Muscle of leg (tissue), 11 donors: ENCODE measurements around the gene ODC1. TPM values are rescaled to one million over a fixed set of nuclear protein-coding genes. Genes with fewer than 3 reads are reported as not detected.
"Not testable (repeated sequence)": the region's sequence is repeated elsewhere in the genome, so short reads cannot be mapped to it uniquely, and the experiment has no call there.

Experiments used
- DNase-seq: peaks from one replicate; pipeline ENCODE4 v3.0.0; 2013
- H3K27ac ChIP-seq: one replicate; pipeline ENCODE4 v1.5.1; 2013; ENCODE audit warnings: mild to moderate bottlenecking, low read length, control low read depth
- H3K27me3 ChIP-seq: one replicate; pipeline ENCODE4 v1.6.1; 2013; ENCODE audit warnings: low read length; ENCODE audit not compliant: control insufficient read depth, insufficient read depth
- H3K36me3 ChIP-seq: one replicate; pipeline ENCODE4 v1.6.1; 2013; ENCODE audit warnings: low read length; ENCODE audit not compliant: control insufficient read depth, insufficient read depth
- H3K4me1 ChIP-seq: one replicate; pipeline ENCODE4 v1.6.1; 2013; ENCODE audit warnings: low read length; ENCODE audit not compliant: control insufficient read depth, insufficient read depth
- H3K4me3 ChIP-seq: one replicate; pipeline ENCODE4 v1.5.1; 2013; ENCODE audit warnings: low read length, control low read depth
- H3K9me3 ChIP-seq: replicated peaks from 2 replicates; pipeline ENCODE4 v1.6.1; 2013; ENCODE audit warnings: low read depth, low read length; ENCODE audit not compliant: control insufficient read depth
- WGBS: methylation state at CpG from one replicate; pipeline ENCODE4 v1.1.5; 2013; ENCODE audit warnings: missing lambda C conversion rate; ENCODE audit not compliant: insufficient coverage; 5-methylcytosine and 5-hydroxymethylcytosine counted together
- polyA plus RNA-seq, 8 donors: library from polyadenylated mRNA; unstranded; fragments of 120-200 nt; gene quantifications; one replicate each; pipeline versions ENCODE4 v1.2.1 to v1.2.3, GENCODE V29; 2013; ENCODE audit warnings: inconsistent platforms in 1 of 8, low replicate concordance in 1 of 8; ENCODE audit not compliant: insufficient read length in 8 of 8, insufficient read depth in 1 of 8
- total RNA-seq: library from RNA; stranded (reverse); fragments of 120-200 nt; gene quantifications from one replicate; pipeline ENCODE4 v1.2.4, GENCODE V29; 2013

Gene ODC1
- total and polyA plus RNA-seq, 9 donors: 99.5 to 135 (median 116) TPM

GRCh38 chr2:10447300-10447894 is 730 bp downstream of the ODC1 start:
- H3K9me3 ChIP-seq: no peaks in the 10 kb centered on the region
- DNase-seq: peak; percentile 76
- H3K27me3 ChIP-seq: no peaks in the 10 kb centered on the region
- H3K4me1 ChIP-seq: peaks cover 18% of the 10 kb centered on the region
- H3K4me3 ChIP-seq: peak overlapping the region; percentile 40
- H3K27ac ChIP-seq: peak overlapping the region; percentile 57
- H3K36me3 ChIP-seq: peaks cover 23% of the 10 kb centered on the region
- WGBS: 2% methylated on average over 32 of the region's 32 CpGs

GRCh38 chr2:10446631-10447030 is 1.5 kb downstream of the ODC1 start:
- H3K4me3 ChIP-seq: peak overlapping the region; percentile 40
- peaks cover 30% of the 10 kb centered on the region for H3K36me3 ChIP-seq
- H3K4me1 ChIP-seq: peaks cover 18% of the 10 kb centered on the region
- no peaks in the 10 kb centered on the region for H3K9me3 ChIP-seq
- no peak for DNase-seq
- H3K27ac ChIP-seq: peak overlapping the region; percentile 57
- no peaks in the 10 kb centered on the region for H3K27me3 ChIP-seq
- no CpG with 5 or more reads among the region's 6 CpGs for WGBS

- H3K9me3 ChIP-seq: no peaks in the 10 kb centered on the region
- peaks cover 19% of the 10 kb centered on the region for H3K4me1 ChIP-seq
- H3K36me3 ChIP-seq: peaks cover 51% of the 10 kb centered on the region
- H3K27me3 ChIP-seq: no peaks in the 10 kb centered on the region
- no peak overlapping the region for H3K4me3 ChIP-seq
- no peak for DNase-seq
- WGBS: 93% methylated on average over 4 of the region's 5 CpGs
- H3K27ac ChIP-seq: no peak overlapping the region
Observed at GRCh38 chr2:10444463-10444862, 3.7 kb downstream of the ODC1 start.

GRCh38 chr2:10442469-10443126 is 5.5 kb downstream of the ODC1 start:
- H3K4me1 ChIP-seq: peaks cover 12% of the 10 kb centered on the region
- no CpG with 5 or more reads among the region's 2 CpGs for WGBS
- H3K27me3 ChIP-seq, DNase-seq, H3K4me3 ChIP-seq, H3K27ac ChIP-seq, H3K9me3 ChIP-seq: not testable (repeated sequence)
- peaks cover 54% of the 10 kb centered on the region for H3K36me3 ChIP-seq

- Histone ChIP-seq H3K36me3 (peaks cover 54% of the 10 kb centered on the region), H3K4me1 (peaks cover 12% of the 10 kb centered on the region), H3K4me3 (no peak overlapping the region), H3K9me3 (no peaks in the 10 kb centered on the region), H3K27ac (no peak overlapping the region), H3K27me3 (no peaks in the 10 kb centered on the region)
- no peak for DNase-seq
- 71% methylated on average over 6 of the region's 8 CpGs for WGBS
Observed at GRCh38 chr2:10441948-10442347, 6.2 kb downstream of the ODC1 start.

- peaks cover 54% of the 10 kb centered on the region for H3K36me3 ChIP-seq
Observed at GRCh38 chr2:10440736-10441135, 7.4 kb downstream of the ODC1 start.

GRCh38 chr2:10439971-10440370 is 8.2 kb downstream of the ODC1 start:
- 83% methylated on average over 3 of the region's 8 CpGs for WGBS
- no peak overlapping the region for H3K27ac ChIP-seq
- peaks cover 54% of the 10 kb centered on the region for H3K36me3 ChIP-seq
- no peak overlapping the region for H3K4me3 ChIP-seq
- no peaks in the 10 kb centered on the region for H3K9me3 ChIP-seq
- DNase-seq: no peak
- peaks cover 3% of the 10 kb centered on the region for H3K4me1 ChIP-seq
- H3K27me3 ChIP-seq: no peaks in the 10 kb centered on the region

More at GRCh38 chr2:10440736-10441135, 7.4 kb downstream of the ODC1 start:
- H3K27ac ChIP-seq: no peak overlapping the region
- H3K9me3 ChIP-seq: no peaks in the 10 kb centered on the region
- H3K27me3 ChIP-seq: no peaks in the 10 kb centered on the region
- peaks cover 4% of the 10 kb centered on the region for H3K4me1 ChIP-seq
- DNase-seq: no peak
- H3K4me3 ChIP-seq: no peak overlapping the region
- WGBS: 91% methylated on average over 3 of the region's 6 CpGs

- Histone ChIP-seq H3K4me3 (no peak overlapping the region), H3K9me3 (no peaks in the 10 kb centered on the region), H3K27me3 (no peaks in the 10 kb centered on the region), H3K36me3 (peaks cover 49% of the 10 kb centered on the region), H3K27ac (no peak overlapping the region), H3K4me1 (peaks cover 7% of the 10 kb centered on the region)
- DNase-seq: no peak
- WGBS: 65% methylated on average over 4 of the region's 11 CpGs
Observed at GRCh38 chr2:10439185-10439879, 8.8 kb downstream of the ODC1 start.

GRCh38 chr2:10438688-10439087 is 9.4 kb downstream of the ODC1 start:
- no peaks in the 10 kb centered on the region for H3K27me3 ChIP-seq
- H3K4me1 ChIP-seq: peaks cover 13% of the 10 kb centered on the region
- H3K27ac ChIP-seq: no peak overlapping the region
- WGBS: 75% methylated on average over 13 of the region's 14 CpGs
- H3K4me3 ChIP-seq: no peak overlapping the region
- no peak for DNase-seq
- H3K36me3 ChIP-seq: peaks cover 43% of the 10 kb centered on the region
- H3K9me3 ChIP-seq: no peaks in the 10 kb centered on the region

GRCh38 chr2:10437806-10438205 is 10.3 kb downstream of the ODC1 start:
- Histone ChIP-seq H3K27me3 (no peaks in the 10 kb centered on the region), H3K4me1 (peaks cover 14% of the 10 kb centered on the region), H3K36me3 (peaks cover 34% of the 10 kb centered on the region), H3K27ac (no peak overlapping the region), H3K9me3 (no peaks in the 10 kb centered on the region), H3K4me3 (no peak overlapping the region)
- no peak for DNase-seq
- WGBS: 60% methylated on average over 2 of the region's 9 CpGs
